H1 (cell line): ENCODE results near the gene FBLN2.

Source experiments
- EZH2 ChIP-seq: fragments of 200-600 bp; sonication (generic); IDR thresholded peaks from 2 replicates; pipeline ENCODE4 v1.7.1; 2012; ENCODE audit warnings: low read depth, mild to moderate bottlenecking, moderate library complexity, low read length, inconsistent platforms; ENCODE audit not compliant: severe bottlenecking
- GTF2F1 ChIP-seq: IDR thresholded peaks from 2 replicates; pipeline ENCODE4 v1.6.1; 2012; ENCODE audit warnings: low read depth, low read length, improper control_type of control experiment, borderline replicate concordance
- NRF1 ChIP-seq: IDR thresholded peaks from 2 replicates; pipeline ENCODE4 v1.6.1; 2011; ENCODE audit warnings: mild to moderate bottlenecking, low read depth, low read length, improper control_type of control experiment
- POLR2AphosphoS5 ChIP-seq: IDR thresholded peaks from 2 replicates; pipeline ENCODE4 v1.6.1; 2011; ENCODE audit warnings: low read depth, low read length
- TAF1 ChIP-seq: IDR thresholded peaks from 2 replicates; pipeline ENCODE4 v1.6.1; 2011; ENCODE audit warnings: mild to moderate bottlenecking, low read depth, low read length
- TF ChIP-seq, protein P1 (sequence below), 3 experiments: IDR thresholded peaks; 1 replicate in 2 of 3; 2 replicates in 1 of 3; pipeline versions ENCODE4 v1.5.1 to v1.6.1; 2011; ENCODE audit warnings: low read length in 3 of 3, mild to moderate bottlenecking in 3 of 3, inconsistent platforms in 2 of 3, low read depth in 1 of 3, moderate library complexity in 1 of 3; ENCODE audit not compliant: insufficient read depth in 1 of 3; ENCODE audit errors: control extremely low read depth in 1 of 3

- TF ChIP-seq POLR2AphosphoS5 (no peak), GTF2F1 (no peak), EZH2 (no peak), NRF1 (no peak), TAF1 (no peak)
- TF ChIP-seq, protein P1, sequence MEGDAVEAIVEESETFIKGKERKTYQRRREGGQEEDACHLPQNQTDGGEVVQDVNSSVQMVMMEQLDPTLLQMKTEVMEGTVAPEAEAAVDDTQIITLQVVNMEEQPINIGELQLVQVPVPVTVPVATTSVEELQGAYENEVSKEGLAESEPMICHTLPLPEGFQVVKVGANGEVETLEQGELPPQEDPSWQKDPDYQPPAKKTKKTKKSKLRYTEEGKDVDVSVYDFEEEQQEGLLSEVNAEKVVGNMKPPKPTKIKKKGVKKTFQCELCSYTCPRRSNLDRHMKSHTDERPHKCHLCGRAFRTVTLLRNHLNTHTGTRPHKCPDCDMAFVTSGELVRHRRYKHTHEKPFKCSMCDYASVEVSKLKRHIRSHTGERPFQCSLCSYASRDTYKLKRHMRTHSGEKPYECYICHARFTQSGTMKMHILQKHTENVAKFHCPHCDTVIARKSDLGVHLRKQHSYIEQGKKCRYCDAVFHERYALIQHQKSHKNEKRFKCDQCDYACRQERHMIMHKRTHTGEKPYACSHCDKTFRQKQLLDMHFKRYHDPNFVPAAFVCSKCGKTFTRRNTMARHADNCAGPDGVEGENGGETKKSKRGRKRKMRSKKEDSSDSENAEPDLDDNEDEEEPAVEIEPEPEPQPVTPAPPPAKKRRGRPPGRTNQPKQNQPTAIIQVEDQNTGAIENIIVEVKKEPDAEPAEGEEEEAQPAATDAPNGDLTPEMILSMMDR (IDR thresholded peaks at IDR 0.05; ENCODE audit: control extremely low read depth in 1 of 3, insufficient read depth in 1 of 3, low read depth in 1 of 3, low read length in 3 of 3): no peak
Observed at GRCh38 chr3:13584427-13584891, 35.5 kb downstream of the FBLN2 start.
